ENCODE data around the gene C5orf52. TPM values are rescaled to one million over a fixed set of nuclear protein-coding genes. Genes with fewer than 3 reads are reported as not detected.

The C5orf52 gene
- total RNA-seq (2022; extraction: Qiagen RNA extraction): not detected in 5 replicates

DNA sequence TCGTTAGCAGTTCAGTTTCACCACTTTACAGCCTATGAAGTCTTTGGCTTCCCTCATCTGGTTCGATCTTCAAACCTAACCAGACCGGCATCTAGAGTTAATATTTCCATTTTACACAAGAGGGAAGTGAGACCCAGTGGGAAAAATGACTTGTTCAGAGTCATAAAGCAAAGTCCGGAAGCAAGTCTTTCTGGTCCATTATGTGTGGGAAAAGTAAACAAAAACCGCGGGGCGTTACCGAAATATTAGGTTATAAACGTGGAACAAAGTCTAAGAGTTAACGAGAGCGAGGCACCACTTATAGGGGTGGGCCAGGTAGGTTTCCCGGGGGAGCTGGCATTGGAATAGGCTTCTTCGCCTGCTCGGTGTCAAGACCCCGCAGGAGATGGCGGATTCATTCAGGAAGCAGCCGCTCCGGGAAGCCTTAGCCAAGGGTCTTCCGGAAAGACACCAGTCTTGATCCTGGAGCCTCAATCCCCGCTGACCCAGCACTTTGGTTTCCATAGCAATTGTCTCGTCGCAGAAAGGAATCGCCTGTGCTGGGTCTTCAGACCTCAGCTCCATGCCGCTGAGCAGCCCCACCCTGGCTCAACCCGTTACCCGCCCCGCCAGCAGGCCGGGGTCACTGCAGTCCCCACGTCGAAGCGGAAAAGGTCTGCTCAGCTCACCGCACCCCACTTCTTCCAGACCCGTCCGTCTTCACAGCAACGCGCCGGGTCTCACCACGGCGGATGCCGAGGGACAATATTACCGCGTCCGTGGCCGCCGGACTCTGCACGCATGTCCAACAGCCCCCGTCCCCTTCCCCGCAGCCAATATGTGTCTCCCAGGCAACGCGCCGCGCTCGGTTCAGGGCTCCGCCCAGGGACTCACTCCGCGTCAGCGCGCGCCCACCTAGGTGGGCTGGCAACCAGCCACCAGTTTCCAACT, at the start of gene C5orf52:
Gene C5orf52 (plus strand): TSS at position 872 of the 930 bp plus-strand sequence. CDS start 82 bp downstream, outside the sequence.

DNA sequence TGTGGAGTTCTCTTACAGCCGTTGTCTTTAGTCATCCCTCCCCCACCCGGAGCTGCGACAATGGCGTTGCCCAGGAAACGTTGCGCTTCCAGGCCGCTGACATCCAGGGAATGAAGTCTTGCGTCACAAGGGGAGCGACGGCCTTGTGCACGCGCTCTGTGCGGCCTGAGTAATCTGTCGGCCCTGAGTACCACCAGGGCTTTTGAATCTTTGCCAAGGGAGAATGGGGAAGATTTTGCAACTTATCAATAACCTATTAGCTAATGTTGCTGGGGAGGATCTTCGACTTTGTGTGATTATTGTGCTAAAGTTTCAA, 19.0 kb upstream of the C5orf52 start, which contains the start of gene SOX30:
Gene SOX30 (minus strand): TSS at position 62 of the 316 bp plus-strand sequence. CDS start 360 bp downstream, outside the sequence.

Other genes with a start within 250 kb of the C5orf52 start
- gene NIPAL4, start 211.3 kb upstream of the C5orf52 start, total RNA-seq (2022; extraction: Qiagen RNA extraction): 8.9 to 13.3 TPM (median 10.4 TPM) in 5 replicates
- 9.6 to 13.8 TPM (median 12.4 TPM) in 5 replicates for gene ADAM19, start 95.8 kb upstream of the C5orf52 start, total RNA-seq (2022; extraction: Qiagen RNA extraction)
- gene SOX30, start 19.1 kb upstream of the C5orf52 start, total RNA-seq (2022; extraction: Qiagen RNA extraction): 0.06 to 0.14 TPM (median 0.08 TPM) in 3 of 5 replicates, not detected in the others
- 23.5 to 33.2 TPM (median 27.0 TPM) in 5 replicates for gene THG1L, start 59.9 kb downstream of the C5orf52 start, total RNA-seq (2022; extraction: Qiagen RNA extraction)
- 2.7 to 3.6 TPM (median 3.3 TPM) in 5 replicates for gene LSM11, start 72.2 kb downstream of the C5orf52 start, total RNA-seq (2022; extraction: Qiagen RNA extraction)
- gene CLINT1, start 187.6 kb downstream of the C5orf52 start, total RNA-seq (2022; extraction: Qiagen RNA extraction): 60.9 to 82.6 TPM (median 78.8 TPM) in 5 replicates